Erythroblast (primary cell): ENCODE results near the gene MUC3A.

ENCODE experiments used
- GATA1 ChIP-seq: IDR thresholded peaks from 2 replicates; pipeline ENCODE4 v1.6.1; 2011; ENCODE audit warnings: low read depth, mild to moderate bottlenecking, control low read depth, low read length, moderate library complexity
- POLR2A ChIP-seq: IDR thresholded peaks from 2 replicates; pipeline ENCODE4 v1.6.1; 2011; ENCODE audit warnings: mild to moderate bottlenecking, low read length

DNA sequence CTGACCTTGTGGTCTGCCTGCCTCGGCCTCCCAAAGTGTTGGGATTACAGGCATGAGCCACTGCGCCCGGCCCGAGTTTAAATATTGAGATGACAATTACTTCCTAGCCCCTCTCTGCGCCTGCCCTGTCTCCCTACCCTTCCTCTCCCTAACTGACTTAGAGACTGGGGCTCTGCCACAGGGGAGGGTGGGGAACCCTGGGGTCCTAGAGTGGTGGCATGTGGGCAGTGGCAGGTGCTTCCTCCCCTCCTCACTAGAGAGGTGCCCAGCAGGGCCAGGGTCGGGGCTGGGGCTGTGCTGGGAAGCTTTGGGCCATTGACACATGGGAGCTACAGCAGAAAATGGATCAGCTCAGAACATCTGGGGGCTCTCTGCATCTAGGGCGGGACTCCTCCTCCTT lies 46.7 kb upstream of the MUC3A start:
- TF ChIP-seq POLR2A (no peak), GATA1 (no peak)
